Lower lobe of right lung (tissue), 2 donors: ENCODE data around the gene SYT3. TPM values are rescaled to one million over a fixed set of nuclear protein-coding genes. Genes with fewer than 3 reads are reported as not detected.
A peak's percentile ranks its signal among the peaks of the same experiment; 100 is the strongest.

ENCODE experiments used
- ATAC-seq, 2 donors: fragments of 200-7000 bp; cut with Tn5 transposase; one replicate each; pipeline ENCODE4 v1.9.1; 2020 to 2022; ENCODE audit warnings: mild to moderate bottlenecking in 2 of 2, moderate library complexity in 2 of 2
- DNase-seq: peaks from one replicate; pipeline ENCODE4 v3.0.0-alpha.2; 2020
- H3K27ac ChIP-seq: fragments of 200-600 bp; one replicate; pipeline ENCODE4 v1.8.0; 2022
- H3K27me3 ChIP-seq: fragments of 200-600 bp; one replicate; pipeline ENCODE4 v1.8.0; 2022; ENCODE audit warnings: low read depth
- H3K36me3 ChIP-seq: fragments of 200-600 bp; one replicate; pipeline ENCODE4 v1.8.0; 2022; ENCODE audit warnings: mild to moderate bottlenecking
- H3K4me1 ChIP-seq: fragments of 200-600 bp; one replicate; pipeline ENCODE4 v1.8.0; 2022
- H3K4me3 ChIP-seq: fragments of 200-600 bp; one replicate; pipeline ENCODE4 v1.8.0; 2022; ENCODE audit warnings: mild to moderate bottlenecking
- H3K9me3 ChIP-seq: fragments of 200-600 bp; one replicate; pipeline ENCODE4 v1.8.0; 2022
- CTCF ChIP-seq: fragments of 200-600 bp; IDR thresholded peaks from one replicate; pipeline ENCODE4 v1.8.0; 2022; ENCODE audit warnings: antibody characterized with exemption, mild to moderate bottlenecking
- intact Hi-C: fragments of 100-400 bp; cut with DNase I; formaldehyde crosslinking; loops from one replicate; pipeline ENCODE4 v1.11.0; 2022
- total RNA-seq: library from RNA; stranded (reverse); fragmentation: NEBNext Ultra II Directional; extraction: Animal tissue kit (Norgen Biotek cat#: 25700); gene quantifications from one replicate; pipeline ENCODE4 v1.2.1, GENCODE V29; 2021
- donor health status: DM: no; HTN: yes; CAD: no; lungs with severe emphysema.

The SYT3 gene
- total RNA-seq, 1 donor from 2014 or later = 1.2 TPM

- H3K9me3 ChIP-seq = no peaks in the 10 kb centered on the region
- ATAC-seq (no peak), DNase-seq (no peak)
- H3K4me3 ChIP-seq = no peak overlapping the region
- no peaks in the 10 kb centered on the region for H3K4me1 ChIP-seq
- H3K27me3 ChIP-seq = peaks cover 75% of the 10 kb centered on the region
- TF ChIP-seq CTCF = no peak
- no peaks in the 10 kb centered on the region for H3K36me3 ChIP-seq
- intact Hi-C loops = no loop called here
- H3K27ac ChIP-seq = no peak overlapping the region
Observed at GRCh38 chr19:50668879-50669278, 29.2 kb upstream of the SYT3 start.

GRCh38 chr19:50668416-50668815, 28.7 kb upstream of the SYT3 start:
- Histone ChIP-seq H3K4me3 (no peak overlapping the region), H3K36me3 (no peaks in the 10 kb centered on the region), H3K27me3 (peaks cover 73% of the 10 kb centered on the region), H3K4me1 (no peaks in the 10 kb centered on the region), H3K27ac (no peak overlapping the region), H3K9me3 (no peaks in the 10 kb centered on the region)
- ATAC-seq (no peak), DNase-seq (no peak)
- intact Hi-C loops = no loop called here
- TF ChIP-seq CTCF = no peak

- intact Hi-C loops = no loop called here
- Histone ChIP-seq H3K36me3 (no peaks in the 10 kb centered on the region), H3K9me3 (no peaks in the 10 kb centered on the region), H3K4me1 (no peaks in the 10 kb centered on the region), H3K27ac (no peak overlapping the region), H3K27me3 (peaks cover 67% of the 10 kb centered on the region), H3K4me3 (no peak overlapping the region)
- no peak for TF ChIP-seq CTCF
- ATAC-seq (no peak), DNase-seq (no peak)
Observed at GRCh38 chr19:50667759-50668231, 28.1 kb upstream of the SYT3 start.

- intact Hi-C loops = no loop called here
- no peak for ATAC-seq
- Histone ChIP-seq H3K4me1 (no peaks in the 10 kb centered on the region), H3K27me3 (peaks cover 63% of the 10 kb centered on the region), H3K36me3 (no peaks in the 10 kb centered on the region), H3K9me3 (no peaks in the 10 kb centered on the region), H3K4me3 (no peak overlapping the region), H3K27ac (no peak overlapping the region)
- DNase-seq = no peak
- TF ChIP-seq CTCF = no peak
Observed at GRCh38 chr19:50667177-50667758, 27.6 kb upstream of the SYT3 start.

- ATAC-seq (peak in 1 of 2 donors; percentile 6), DNase-seq (no peak)
- intact Hi-C loops = no loop called here
- Histone ChIP-seq H3K4me3 (no peak overlapping the region), H3K27ac (no peak overlapping the region), H3K4me1 (no peaks in the 10 kb centered on the region), H3K9me3 (no peaks in the 10 kb centered on the region), H3K36me3 (no peaks in the 10 kb centered on the region), H3K27me3 (peaks cover 62% of the 10 kb centered on the region)
- no peak for TF ChIP-seq CTCF
Observed at GRCh38 chr19:50666346-50667176, 26.9 kb upstream of the SYT3 start.
